Epithelial cell of proximal tubule (primary cell): ENCODE measurements around the gene AHSA1. TPM values are rescaled to one million over a fixed set of nuclear protein-coding genes. Genes with fewer than 3 reads are reported as not detected.

Source experiments
- DNase-seq: peaks from one replicate; pipeline ENCODE4 v3.0.0-alpha.2; 2011; ENCODE audit warnings: low read depth
- H3K4me3 ChIP-seq: 2 replicates; pipeline ENCODE4 v1.5.1; 2011; ENCODE audit warnings: low read depth, mild to moderate bottlenecking, low read length
- total RNA-seq: library from RNA; depleted of rRNA; stranded (reverse); fragments of >200 nt; gene quantifications from 2 replicates; pipeline ENCODE4 v1.2.3, GENCODE V29; 2015
- TF ChIP-seq, protein P1 (sequence below): conservative IDR thresholded peaks from 2 replicates; pipeline ENCODE4 v1.5.1; 2012; ENCODE audit warnings: low read depth, mild to moderate bottlenecking, low read length

The AHSA1 gene
- total RNA-seq, 1 donor from 2014 or later: 122 TPM

DNA sequence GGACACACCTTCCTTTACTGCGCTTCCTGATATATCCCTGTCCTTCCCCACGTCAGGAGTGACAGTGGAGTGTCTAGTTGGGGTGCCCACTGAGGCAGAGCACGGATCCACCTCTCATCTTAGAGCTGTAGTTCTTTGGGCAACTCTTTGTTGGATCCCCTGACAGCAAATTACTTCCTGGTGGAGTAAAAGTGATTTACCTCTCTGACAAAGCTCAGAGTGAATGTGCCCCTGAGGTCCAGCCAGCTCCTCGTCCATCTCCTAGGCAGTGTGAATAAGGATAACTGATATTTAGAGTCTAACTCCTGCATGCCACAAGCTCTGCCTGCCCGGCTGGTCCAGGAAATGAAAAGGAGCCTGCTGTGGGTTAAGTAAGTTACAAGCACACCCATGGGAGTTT, 16.0 kb downstream of the AHSA1 start:
- TF ChIP-seq, protein P1, sequence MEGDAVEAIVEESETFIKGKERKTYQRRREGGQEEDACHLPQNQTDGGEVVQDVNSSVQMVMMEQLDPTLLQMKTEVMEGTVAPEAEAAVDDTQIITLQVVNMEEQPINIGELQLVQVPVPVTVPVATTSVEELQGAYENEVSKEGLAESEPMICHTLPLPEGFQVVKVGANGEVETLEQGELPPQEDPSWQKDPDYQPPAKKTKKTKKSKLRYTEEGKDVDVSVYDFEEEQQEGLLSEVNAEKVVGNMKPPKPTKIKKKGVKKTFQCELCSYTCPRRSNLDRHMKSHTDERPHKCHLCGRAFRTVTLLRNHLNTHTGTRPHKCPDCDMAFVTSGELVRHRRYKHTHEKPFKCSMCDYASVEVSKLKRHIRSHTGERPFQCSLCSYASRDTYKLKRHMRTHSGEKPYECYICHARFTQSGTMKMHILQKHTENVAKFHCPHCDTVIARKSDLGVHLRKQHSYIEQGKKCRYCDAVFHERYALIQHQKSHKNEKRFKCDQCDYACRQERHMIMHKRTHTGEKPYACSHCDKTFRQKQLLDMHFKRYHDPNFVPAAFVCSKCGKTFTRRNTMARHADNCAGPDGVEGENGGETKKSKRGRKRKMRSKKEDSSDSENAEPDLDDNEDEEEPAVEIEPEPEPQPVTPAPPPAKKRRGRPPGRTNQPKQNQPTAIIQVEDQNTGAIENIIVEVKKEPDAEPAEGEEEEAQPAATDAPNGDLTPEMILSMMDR: no peak
- DNase-seq: no peak

DNA sequence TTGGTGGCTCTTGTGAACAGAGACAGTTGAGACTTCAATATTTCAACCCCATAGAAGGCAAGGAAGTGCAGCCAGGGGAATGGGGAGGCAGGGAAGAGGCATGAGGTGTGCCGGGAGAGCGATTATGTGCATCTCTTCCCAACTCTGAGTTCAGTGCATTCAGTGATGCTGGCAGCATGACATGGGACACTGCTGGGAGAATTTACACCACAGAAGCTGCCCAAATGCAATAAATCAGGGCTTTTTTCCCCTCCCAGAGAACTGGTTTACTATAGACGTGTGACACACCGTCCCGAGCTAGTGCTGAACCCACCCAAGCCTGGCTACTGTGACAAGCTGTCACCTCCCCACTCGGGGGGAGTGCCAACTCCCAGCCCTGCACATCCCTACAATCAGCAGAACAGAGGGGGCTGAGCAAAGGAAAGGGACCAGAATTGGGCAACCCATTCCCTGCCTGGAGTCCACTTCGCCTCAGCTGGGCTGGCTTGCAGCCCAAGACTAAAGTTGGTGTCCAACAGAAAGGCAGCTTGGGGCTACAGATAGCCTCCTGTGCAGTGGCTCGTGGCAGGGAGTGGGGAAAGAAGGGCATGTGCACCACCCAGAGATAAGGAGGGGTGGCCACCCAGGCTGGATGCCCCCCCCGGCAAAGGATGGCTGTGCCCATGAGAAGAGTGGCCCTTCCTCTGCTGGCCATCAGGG, 16.7 kb downstream of the AHSA1 start:
- TF ChIP-seq, protein P1: no peak
- DNase-seq: no peak
- H3K4me3 ChIP-seq: no peak overlapping the region

More for the DNA sequence above, 16.0 kb downstream of the AHSA1 start:
- no peak overlapping the region for H3K4me3 ChIP-seq

DNA sequence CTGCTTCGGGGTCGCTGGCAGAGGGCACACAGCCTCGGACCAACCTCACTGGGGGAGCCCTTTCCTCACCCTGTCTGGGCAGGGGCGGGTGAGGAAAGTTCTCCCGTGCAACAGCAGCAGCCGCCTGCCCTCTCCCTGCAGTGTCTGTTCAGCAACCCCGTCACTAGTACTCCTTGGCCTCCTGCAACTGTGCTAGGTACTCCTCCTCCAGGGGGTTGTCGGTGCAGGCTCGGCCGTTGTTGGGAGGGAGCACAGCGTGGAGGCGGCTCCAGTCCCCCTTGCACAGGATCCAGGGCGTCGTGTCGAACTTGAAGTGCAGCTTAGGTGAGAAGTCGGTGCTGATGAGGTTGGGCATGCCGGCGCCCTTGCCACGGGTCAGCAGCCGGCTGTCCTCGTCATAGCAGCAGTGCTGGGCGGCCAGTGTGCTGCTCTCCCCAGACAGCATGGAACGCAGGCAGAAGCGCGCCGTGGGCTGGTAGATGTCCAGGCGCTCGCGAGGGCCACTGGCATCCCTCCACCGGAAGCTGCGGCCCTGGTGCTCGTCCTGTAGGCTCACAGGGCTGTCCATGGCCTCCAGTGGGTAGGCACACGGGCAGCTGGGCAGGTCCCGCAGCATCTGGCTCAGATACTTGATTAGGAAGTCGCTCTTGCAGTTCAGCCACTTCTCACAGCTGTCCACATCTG, 17.7 kb downstream of the AHSA1 start:
- DNase-seq: no peak
- no peak overlapping the region for H3K4me3 ChIP-seq
- TF ChIP-seq, protein P1: no peak

DNA sequence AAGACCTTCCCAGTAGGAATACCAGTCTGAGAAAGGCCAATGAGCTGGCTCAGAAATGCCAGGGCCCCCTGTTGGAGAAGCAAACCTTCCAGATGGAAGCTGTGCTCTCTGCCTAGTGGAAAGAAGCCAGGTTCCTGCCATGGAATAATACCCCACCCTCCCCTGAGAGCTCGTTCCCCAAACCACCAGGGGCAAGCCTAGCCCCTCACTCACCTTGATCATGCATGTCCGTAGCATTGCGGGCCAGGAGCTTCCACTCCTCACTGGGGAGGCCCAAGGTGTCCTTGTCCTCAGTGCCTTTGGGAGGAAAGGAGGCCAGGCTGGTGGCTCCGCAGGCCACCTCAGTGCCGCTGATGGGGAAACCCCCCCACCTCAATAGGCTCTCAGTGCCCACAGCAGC, 20.1 kb downstream of the AHSA1 start:
- no peak overlapping the region for H3K4me3 ChIP-seq
- DNase-seq: no peak
- TF ChIP-seq, protein P1: no peak

DNA sequence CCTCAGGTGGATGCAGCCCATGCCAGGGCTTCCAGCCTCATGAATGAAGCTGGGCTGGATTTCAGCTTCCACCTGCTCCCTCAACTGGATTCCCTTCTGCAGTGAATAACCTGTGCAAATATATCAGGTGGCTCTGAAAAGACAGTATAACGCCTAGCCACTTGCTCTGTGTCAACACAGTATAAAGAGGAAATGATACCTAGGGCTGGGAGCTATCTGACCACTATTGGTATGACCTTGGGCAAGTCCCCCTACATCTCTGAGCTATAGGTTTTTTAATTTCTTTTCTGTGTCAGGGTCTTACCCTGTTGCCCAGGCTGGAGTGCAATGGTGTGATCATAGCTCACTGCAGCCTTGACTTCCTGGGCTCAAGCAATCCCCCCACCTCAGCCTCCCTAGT, 20.9 kb downstream of the AHSA1 start:
- DNase-seq: no peak
- no peak overlapping the region for H3K4me3 ChIP-seq
- TF ChIP-seq, protein P1: no peak

DNA sequence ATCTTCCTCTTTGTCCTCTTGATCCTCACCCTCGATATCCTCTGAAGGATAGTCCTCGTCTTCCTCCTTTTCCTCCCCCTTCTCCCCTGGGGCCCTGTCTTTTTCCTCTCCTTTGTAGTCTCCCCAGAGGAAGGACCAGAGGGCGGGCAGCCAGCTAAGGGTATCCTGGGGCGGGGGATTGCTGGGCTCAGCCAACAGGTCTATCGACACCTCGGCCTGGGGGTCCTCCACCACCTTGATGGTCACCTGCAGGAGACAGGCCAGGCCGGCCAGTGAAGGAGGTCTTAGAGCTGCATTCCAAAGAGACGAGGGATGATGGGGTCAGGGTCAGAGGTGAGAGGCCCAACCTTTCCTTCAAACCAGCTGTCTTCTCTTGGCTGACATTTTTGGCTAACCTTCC, 24.5 kb downstream of the AHSA1 start:
- TF ChIP-seq, protein P1: no peak

DNA sequence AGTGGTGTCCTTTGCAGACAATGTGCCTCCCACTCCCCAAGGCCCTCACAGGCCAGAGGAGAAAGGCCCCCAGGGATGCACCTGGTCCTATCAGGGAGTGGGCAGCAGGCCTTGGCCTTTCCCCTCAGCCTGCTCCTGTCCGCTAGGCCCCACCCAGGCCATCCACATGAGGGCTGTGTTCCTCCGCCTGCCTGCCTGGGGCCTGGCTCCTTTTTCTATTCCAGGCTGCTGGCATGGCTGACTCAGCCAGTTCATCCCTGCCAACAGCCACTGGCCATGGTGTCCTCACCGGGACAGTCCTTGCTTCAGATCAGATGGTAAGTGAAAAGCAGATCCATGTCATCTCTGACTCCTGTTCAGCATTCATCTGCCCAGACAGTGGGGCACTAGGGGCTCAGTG, 27.4 kb downstream of the AHSA1 start:
- H3K4me3 ChIP-seq: no peak overlapping the region
- DNase-seq: no peak
- TF ChIP-seq, protein P1: no peak

More for the DNA sequence above, 24.5 kb downstream of the AHSA1 start:
- no peak overlapping the region for H3K4me3 ChIP-seq
- DNase-seq: no peak
